ENCODE measurements around the gene NEK2. TPM values are rescaled to one million over a fixed set of nuclear protein-coding genes. Genes with fewer than 3 reads are reported as not detected.

The NEK2 gene
- total RNA-seq, 1 experiment from 2014 or later, result 88.5 TPM

Other genes starting within 250 kb of the NEK2 start
- not detected in 2 replicates for gene RD3, start 183.5 kb downstream of the NEK2 start, total RNA-seq (2014; rRNA removed; shearing (Covaris generic))
- 16.4 and 19.0 TPM in 2 replicates for gene SLC30A1, start 96.5 kb downstream of the NEK2 start, total RNA-seq (2014; rRNA removed; shearing (Covaris generic))
- gene LPGAT1, start 155.1 kb upstream of the NEK2 start, total RNA-seq (2014; rRNA removed; shearing (Covaris generic)), result 83.2 and 83.8 TPM in 2 replicates

All from A172 (cell line).